CD4-positive, alpha-beta T cell treated with Interleukin-1 beta for 1 hour (primary cell): ENCODE results near the gene CYYR1.
A peak's percentile ranks its signal among the peaks of the same experiment; 100 is the strongest.

Source experiments
- DNase-seq, 2 donors: peaks; one replicate each; pipeline ENCODE4 v3.0.0-alpha.2; 2020 to 2022

Gene CYYR1

DNA sequence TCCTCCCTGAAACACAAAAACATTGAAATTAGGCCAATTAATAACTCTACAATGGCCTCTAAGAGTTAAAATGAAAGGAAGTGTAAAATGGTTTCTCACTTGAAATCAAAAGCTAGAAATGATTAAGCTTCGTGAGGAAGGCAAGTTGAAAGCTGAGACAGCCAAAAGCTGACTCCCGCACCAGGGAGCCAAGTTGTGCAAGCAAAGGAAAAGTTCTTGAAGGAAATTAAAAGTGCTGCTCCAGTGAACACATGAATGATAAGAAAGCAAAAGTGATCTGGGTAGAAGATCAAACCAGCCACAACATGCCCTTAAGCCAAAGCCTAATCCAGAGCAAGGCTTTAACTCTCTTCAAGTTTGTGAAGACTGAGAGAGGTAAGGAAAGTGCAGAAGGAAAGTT lies 22.8 kb downstream of the CYYR1 start:
- DNase-seq = no peak

DNA sequence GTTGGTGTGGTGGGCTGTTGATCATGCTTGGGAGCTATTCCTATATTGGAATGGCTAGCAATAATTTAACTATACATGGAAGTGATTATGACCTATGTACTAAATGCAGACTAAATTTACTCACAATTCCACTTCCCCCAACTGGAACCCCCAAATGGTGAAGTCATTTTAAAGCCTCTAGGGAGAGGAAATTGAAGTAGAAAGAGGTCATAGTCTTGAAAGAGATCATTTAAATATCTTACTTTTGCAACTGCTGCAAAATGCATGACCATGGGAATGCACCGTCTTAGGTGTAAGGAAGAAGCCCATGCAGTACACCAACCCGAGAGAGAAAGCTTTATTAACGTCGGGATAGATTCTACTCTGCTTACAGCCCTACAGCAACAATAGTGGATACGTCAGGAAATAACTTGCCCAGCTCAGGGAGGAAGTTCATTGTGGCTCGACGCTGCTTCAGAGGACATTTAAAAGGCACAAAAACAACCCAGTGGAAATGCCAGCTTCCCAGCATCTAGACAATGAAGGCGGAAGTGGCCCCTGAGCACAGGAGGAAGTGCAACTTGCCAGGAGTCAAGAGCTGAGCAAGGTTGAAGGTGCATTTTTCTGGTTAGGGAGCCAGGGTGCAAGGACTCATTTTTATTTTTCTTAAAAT lies 26.5 kb downstream of the CYYR1 start:
- peak in 1 of 2 donors; percentile 9 for DNase-seq

DNA sequence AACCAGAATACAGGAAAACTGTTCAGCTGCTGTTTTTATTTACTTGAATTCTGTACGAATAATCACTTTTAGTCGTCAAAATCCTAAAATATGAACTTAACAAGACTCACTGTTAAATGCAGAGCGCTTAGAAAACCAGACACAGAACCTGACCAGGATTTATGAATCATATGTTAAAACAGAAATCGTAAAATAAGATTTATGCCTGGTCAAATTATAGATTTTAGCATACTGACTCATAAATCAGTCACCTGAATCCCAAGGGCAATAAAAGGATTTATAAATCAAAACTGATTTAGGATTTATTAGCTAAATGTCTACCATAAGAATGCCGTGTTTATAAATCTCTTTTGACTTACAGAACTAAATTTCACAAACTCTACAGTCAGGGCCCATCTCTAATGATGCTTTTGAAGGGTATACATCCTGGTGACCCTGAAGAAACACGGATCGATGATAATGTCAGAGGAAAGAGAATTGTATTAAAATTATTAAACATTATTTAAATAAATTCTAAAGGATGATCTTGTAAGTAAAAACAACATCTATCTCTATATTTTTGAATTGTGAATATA lies 28.8 kb downstream of the CYYR1 start:
- DNase-seq = no peak

DNA sequence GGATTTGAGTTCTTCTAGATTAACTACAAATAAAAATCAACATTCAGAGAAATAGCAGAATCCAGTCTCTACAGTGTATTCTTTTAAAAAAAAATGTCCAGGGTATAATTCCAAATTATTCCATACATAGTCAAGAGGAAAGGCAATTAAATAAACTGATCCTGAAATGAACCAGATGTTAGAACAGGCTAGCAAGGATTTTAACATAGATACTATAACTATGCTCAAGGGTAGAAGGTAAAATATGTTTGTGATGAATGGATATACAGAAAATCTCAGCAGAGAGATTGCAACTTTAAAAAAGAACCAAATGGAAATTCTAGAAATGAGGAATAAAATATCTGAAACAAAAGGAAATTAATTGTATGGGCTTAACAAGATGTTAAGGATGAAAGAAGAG lies 32.4 kb downstream of the CYYR1 start:
- DNase-seq = no peak

DNA sequence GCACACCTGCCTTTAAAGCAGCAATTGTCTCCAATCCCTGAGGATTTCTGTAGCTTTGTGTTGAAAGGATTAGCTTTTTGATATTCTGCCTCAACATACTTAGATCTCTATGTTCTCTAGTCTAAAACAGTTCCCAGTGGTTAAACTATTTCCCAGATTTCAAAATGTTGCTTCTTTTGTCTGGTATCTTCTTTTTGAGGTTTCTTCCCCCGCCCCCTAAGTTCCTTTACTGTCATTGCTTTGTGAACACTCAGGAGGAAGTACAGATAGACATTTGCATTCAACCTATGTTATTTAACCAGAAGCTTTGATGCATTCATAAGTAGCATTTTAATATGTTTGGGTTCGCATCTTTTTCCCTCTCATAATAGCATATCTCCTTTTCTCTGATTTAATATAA lies 33.5 kb downstream of the CYYR1 start:
- no peak for DNase-seq

DNA sequence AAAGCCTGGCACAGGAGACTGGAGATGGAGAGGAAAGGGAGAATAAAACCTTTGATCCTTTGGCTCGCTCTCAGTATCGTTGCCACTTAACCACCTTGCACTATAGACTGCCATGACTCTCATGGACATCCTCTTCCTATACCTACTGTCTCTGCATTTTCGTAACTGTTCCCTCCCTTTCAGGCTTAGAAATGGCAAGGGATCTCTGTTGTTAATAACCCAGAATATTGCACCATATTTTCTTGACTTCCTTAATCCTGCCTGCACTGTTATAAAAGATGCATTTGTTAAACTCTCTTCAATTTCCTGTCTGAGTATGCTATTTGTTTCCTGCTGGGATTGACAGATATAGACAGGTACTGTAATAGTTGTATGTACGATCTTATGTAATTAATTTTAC lies 38.6 kb downstream of the CYYR1 start:
- no peak for DNase-seq

DNA sequence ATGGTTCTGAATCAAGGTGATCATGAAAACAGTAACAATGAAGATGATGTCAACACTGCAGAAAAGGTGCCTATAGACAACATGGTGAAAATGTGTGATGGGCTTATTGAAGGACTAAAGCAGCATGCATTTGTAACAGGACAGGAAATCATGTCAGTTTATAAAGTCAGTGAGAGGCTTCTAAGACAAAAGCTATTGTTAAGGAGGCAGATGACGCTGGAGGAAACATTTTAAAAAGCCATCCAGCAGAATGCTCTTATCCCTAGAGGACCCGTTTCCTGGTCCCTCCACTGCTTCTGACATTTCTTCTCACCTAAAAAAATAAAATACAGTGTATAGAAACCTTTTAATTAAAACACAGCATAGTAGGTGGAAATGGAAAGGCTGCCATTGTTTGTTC lies 40.9 kb downstream of the CYYR1 start:
- DNase-seq = no peak

DNA sequence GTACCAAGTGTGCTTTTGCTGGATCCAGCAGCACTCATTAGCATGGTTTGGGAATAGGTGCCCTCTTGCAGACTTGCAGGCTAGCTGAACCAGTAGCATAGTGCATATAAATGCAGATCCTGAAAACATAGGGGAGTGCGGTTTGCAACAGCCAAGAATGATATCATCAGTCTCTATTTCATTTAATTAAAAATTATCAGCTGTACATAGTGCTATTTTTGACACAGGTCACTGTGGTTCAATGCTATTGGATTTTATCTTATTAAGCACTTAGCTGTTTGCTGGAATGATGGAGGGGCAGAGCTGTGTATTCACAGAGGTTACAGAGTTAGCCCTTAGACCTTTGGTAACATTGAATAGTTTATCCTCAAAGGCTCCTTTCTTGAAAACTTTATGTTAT lies 43.6 kb downstream of the CYYR1 start:
- no peak for DNase-seq

DNA sequence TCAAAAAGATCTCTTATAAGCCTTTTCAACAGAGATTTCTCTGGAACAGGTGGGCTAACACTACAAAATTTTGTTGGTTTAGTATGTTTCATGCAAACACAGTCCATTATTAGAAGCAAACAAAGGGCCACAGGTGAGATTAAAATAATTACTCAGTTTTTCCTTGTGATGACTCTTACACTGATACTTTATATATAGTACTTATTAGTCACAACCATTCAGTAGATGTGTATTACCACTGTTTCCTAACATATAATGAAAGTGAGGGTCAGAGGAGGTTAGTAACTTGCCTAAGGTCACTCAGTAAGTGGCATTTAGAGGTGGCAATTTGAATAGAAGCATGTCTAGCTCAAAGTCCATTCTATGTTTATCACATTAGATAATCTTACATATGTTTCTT lies 44.2 kb downstream of the CYYR1 start:
- DNase-seq = no peak

DNA sequence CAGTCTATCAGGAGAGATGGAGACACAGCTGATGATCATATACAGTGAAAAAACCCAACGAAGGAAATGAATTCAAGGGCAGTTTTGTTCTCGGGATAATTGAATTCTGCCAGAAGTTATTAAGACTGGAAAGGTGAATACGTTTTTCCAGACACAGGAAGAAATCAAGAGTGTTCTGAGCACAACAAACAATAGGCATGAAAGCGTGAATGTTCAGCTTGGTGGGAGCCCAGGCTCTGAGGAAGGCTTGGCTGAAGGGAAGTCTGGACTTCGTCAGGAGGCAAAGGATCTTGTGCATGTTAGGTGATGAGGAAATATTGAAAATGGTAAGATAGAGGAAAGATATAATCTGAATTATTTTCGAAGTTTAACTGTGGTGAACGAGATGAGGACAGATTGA lies 50.4 kb downstream of the CYYR1 start:
- DNase-seq = no peak

DNA sequence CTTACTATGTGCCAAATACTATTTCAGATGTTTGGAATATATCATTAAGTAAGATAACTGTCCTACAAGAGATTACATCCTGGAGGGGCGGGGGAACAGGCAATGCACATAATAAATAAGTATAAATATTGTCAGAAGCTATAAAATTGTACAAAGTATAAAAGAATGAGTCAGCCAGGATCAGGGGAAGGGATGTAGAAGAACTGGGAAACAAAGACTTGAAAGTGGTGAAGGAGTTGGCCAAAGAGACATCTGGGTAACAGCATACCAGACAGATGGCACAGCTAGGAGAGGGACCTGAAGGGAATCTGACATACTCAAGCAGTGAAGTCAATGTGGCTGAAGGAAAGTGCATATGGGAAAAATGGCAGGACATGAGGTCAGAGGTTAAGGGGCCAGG lies 53.9 kb downstream of the CYYR1 start:
- no peak for DNase-seq

DNA sequence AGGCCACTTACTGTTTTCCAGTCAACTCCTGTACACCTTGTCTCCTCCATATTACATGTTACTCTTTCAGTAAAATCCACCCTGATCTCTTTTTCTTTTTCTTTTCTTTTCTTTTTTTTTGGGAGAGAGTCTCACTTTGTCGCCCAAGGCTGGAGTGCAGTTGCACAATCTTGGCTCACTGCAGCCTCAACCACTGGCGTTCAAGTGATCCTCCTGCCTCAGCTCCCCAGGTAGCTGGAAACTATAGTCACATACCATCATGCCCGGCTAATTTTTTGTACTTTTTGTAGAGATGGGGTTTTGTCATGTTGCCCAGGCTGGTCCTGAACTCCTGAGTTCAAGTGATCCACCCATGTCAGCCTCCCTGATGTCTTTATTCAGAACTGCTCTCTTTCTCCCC lies 57.8 kb downstream of the CYYR1 start:
- no peak for DNase-seq

DNA sequence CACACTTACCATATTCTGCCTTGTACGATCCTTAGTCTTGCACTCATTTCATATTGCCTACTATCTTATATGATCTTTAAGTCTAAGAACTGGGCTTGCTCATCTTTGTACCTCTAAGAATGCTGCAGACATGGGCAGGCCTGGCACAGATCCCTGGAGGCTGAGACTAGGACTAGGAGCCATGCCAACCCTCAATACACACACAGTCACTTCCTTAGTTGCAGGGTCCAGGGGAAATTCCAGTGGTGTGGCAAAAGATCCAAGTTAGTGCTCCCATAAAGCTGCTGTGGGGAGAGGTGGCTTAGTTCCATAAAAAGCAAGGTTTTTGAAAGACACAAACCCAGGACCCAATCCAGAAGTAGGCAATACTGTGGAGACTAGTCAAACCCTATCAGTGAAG lies 59.9 kb downstream of the CYYR1 start:
- no peak for DNase-seq

DNA sequence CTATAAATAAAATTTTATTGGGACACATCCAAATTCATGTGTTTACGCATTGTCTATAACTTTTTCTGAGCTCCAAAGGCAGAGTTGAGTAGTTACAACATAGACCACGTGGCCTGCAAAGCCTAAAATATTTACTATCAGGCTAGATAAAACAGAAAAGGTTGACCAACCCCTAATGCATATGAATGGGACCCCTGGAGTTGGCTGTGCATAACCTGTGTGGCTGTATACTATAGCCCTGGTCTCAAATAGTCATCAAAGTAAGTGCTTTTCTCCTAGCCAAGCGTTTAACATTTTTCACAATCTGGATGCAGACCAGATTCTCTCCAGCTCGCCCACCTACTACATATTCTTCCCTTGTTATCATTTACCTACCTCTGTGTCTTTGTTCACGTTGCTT lies 60.4 kb downstream of the CYYR1 start:
- no peak for DNase-seq

DNA sequence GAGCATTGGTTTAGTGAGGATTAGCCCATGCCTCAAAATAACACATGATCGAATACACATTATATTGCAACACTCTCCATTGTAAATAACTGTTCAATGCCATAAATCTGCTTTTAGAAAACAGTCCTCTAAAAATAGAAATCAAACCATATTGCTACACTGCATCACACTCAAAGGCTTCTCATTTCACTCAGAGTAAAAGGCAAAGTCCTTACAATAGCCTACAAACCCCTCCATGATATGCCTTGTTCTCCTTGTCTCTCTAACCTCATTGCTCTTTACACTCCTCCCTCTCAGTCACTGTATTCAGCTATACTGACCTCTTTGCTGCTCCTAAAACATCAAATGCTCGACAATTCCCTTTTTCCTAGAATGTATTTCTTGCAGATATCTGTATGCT lies 64.2 kb downstream of the CYYR1 start:
- no peak for DNase-seq

DNA sequence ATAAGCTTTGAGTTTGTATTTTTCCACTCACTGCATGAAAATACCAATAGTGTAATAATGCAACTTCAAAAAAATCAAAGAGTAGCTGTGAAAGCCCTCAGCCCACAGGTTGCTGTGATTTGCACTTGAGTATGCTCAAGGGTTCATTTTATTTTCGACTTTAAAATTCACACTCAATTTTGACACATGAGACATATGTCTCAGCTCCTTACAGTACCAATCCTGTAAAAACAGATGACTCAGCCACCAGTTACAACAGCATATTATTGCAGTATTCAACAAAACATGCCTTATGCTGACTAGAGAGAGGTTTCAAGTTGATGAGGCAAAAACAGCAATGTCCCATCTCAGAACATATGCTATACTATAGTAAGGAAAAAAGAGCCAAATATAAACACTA lies 66.1 kb downstream of the CYYR1 start:
- DNase-seq = no peak

DNA sequence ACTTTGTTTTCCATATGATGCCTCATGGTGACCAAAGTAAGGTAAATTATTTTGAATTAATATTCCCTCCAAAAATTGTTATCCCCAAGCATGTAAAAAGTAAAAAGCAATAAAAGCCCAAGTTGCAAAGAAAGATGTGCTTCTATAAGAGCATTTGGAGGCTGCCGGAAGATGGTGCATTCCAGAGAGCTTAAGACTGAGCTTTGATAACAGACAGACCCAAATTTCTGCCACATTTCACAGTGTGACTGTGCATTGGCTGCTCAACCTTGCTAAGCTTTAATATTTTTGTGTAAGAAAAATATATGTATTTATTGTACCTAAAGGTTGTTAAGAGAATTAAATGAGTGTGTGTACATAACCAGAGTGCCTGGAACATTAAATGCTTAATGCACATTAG lies 67.9 kb downstream of the CYYR1 start:
- no peak for DNase-seq

DNA sequence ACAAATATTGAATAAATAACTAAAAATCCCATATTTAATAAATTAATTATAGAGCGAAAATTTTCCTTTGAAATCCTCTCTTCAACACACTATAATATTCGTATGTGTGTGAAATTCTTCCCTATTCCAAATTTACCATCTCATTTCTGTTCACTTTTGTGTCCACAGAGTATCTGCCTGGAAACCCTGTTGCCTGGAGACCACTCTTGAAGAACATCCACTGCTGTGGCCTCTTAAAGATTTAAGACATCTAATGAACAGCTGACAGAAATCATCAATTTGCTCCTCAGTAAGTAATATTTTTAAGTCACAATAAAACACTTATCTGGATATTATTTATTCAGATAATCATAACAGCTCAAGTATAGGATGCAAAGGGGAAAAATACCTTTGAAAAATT lies 69.7 kb downstream of the CYYR1 start:
- DNase-seq = no peak

DNA sequence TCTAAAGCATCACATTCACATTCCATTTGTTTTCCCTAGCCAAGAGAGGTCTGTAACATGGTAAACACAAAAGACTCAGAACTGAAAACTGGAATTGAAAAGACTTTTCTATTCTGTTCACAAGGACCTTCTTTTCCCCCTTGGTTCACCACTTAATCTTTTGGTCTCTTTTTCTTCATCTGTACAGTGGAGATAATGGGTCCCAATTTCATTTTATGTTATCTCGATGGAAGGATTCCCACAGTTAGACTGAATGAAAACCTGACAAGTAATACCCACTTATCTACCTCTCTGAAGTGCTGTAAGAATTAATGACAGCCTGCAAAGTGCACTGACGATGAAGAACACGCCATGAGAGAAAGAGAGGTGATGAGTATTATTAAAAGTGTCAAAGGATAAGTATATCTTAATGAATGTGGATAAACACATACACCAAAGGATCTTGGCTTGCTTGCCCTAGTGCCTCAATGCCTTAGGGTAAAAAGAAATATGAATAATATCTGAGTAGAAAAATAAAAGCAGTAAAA lies 71.5 kb downstream of the CYYR1 start:
- DNase-seq = no peak

DNA sequence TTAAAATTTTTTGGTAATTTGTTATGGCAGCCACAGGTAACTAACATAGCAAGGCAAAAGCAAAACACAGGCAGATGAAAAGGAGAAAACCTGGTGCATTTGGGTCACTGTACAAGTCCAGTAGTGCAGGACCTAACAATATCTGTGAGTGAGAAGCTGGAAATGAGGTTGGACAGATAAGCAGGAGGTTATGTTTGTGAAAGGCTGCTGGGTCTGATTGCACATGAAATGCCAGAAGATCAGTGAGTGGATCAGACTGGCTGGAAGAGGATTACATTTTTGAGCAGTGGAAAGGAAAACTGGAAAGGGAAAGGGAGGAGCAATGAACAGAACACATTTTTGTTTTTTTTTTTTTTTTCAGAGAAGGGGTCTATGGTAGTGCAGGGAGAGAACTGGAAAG lies 73.6 kb downstream of the CYYR1 start:
- DNase-seq = no peak

DNA sequence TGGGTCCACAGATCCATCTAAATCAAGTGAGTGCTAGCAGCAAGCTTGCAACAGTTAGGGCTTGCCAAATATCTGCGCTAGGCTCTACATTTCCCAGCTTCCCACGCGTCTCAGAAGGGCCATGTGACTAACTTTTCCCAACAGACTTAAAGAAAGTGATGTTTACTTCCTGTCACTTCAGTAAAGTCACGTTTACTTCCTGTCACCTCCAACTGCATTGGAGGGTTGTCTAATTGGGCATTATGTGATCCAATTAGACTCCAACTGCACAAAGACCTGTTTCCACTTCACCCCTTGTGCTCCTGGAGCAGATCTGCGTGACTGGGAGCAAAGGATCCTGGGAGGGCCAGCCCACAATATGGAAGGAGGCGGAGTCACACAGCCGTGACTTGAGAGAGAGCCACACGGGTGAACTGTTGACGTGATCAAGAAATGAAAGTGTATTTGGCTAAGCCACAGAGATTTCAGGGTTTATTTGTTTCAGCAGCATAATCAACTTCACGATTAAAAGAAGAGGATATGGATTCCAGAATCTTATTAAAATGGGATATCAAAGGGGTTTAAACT lies 77.7 kb downstream of the CYYR1 start:
- DNase-seq = no peak

DNA sequence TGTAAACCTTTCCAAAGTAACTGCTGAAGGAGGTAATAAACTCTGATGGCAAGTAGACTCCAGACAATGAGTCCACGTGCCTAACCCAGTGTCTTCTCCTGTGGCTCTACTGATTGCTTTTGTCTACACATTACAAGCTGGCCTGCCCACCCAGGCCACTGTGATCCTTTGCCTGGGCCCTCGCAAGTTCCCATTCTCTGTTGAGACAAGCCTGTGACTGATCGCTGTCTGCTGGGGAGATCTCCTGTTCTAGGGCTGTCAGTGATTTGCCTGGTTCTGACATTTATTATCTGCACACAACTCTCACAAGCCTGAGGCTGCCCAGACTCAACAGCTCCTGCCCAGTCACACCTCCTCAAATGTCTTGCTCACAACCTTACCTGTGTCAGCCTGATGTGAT lies 81.4 kb downstream of the CYYR1 start:
- DNase-seq = no peak

DNA sequence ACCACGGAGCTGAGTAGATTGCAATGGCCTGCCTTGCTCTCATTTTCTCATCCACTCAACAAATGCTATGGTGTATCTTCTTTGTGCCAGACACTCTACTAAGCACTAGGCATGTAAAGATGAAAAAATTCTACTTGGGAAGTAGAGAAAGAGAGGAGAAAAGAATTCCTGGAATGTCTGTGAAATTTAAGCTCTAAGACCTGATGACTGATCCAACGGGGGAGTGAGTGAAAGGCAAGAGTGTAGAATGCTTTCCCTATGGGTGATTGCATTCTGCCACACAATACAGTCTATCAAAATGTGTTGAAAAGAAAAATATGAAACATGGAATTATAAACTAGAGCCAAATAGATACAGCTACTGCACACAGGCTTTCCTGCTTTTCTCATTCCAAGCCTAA lies 82.3 kb downstream of the CYYR1 start:
- no peak for DNase-seq

DNA sequence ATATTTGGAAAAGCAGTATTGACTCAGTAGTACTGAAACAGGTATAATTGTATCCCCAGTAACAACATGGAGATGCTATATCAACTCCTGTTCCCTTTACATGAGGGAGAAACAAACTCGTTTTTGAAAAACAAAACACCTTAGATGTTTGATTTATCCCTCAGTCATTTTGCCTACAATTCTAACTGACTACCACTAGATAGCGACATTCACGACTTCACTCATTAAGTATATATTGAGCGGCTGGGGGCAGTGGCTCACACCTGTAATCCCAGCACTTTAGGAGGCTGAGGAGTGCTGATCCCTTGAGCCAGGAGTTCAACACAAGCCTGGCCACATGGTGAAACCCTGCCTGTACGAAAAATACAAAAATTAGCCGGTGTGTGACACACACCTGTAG lies 83.3 kb downstream of the CYYR1 start:
- no peak for DNase-seq

DNA sequence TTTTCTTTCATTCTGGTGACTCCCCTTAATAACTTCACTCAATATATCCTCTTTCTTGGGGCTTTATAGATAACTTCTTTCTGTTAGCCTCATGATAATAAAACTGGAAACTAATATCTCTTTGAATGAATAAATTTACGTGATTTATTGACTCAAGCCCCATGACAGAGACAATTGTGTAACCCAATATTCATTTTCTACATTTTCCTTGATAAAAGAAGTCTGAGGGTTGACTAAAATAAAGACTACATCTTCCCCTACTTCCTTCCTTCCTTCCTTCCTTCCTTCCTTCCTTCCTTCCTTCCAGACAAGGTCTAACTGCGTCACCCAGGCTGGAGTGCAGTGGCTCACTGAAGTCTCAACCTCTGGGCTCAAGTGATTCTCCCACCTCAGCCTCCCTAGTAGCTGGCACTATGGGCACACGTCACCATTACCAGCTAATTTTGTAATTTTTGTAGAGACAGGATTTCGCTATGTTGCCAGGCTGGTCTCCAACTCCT lies 85.1 kb downstream of the CYYR1 start:
- no peak for DNase-seq
